Transverse colon (tissue), 4 donors: ENCODE measurements around the gene PCDHGA9. TPM values are rescaled to one million over a fixed set of nuclear protein-coding genes. Genes with fewer than 3 reads are reported as not detected.

Source experiments
- DNase-seq: peaks from one replicate; pipeline ENCODE4 v3.0.0-alpha.2; 2019
- H3K27ac ChIP-seq, 4 donors: fragments of 200-600 bp; sonication (generic); 2 replicates each; pipeline ENCODE4 v1.5.1; 2016 to 2018; ENCODE audit warnings: inconsistent platforms in 4 of 4
- H3K27me3 ChIP-seq: fragments of 200-600 bp; sonication (generic); 2 replicates; pipeline ENCODE4 v1.5.1; 2017; ENCODE audit warnings: inconsistent platforms
- H3K36me3 ChIP-seq, 4 donors: fragments of 200-600 bp; sonication (generic); 2 replicates each; pipeline ENCODE4 v1.5.1; 2017 to 2019; ENCODE audit warnings: inconsistent platforms in 4 of 4
- H3K4me1 ChIP-seq, 4 donors: fragments of 200-600 bp; sonication (generic); 2 replicates each; pipeline ENCODE4 v1.5.1; 2017 to 2020; ENCODE audit warnings: inconsistent platforms in 4 of 4
- H3K4me3 ChIP-seq, 4 donors: fragments of 200-600 bp; sonication (generic); 1 replicate in 1 of 4; 2 replicates in 3 of 4; pipeline versions ENCODE4 v1.5.1 to v1.6.1; 2017 to 2019; ENCODE audit warnings: inconsistent platforms in 4 of 4
- H3K9me3 ChIP-seq, 2 donors: fragments of 200-600 bp; sonication (generic); 2 replicates each; pipeline ENCODE4 v1.5.1; 2017 to 2019; ENCODE audit warnings: inconsistent platforms in 2 of 2
- CTCF ChIP-seq, 5 experiments: fragments of 200-600 bp in 3 of 5; fragments of 450-650 bp in 2 of 5; sonication (generic) in 3 of 5; IDR thresholded peaks; 1 replicate in 2 of 5; 2 replicates in 3 of 5; pipeline ENCODE4 v1.5.1; 2016 to 2017; ENCODE audit warnings: antibody characterized with exemption in 5 of 5, inconsistent platforms in 3 of 5, mild to moderate bottlenecking in 2 of 5, moderate library complexity in 1 of 5
- EP300 ChIP-seq: sonication (generic); formaldehyde crosslinking; IDR thresholded peaks from one replicate; pipeline ENCODE4 v1.6.1; 2017; ENCODE audit warnings: antibody characterized with exemption, low read depth
- POLR2A ChIP-seq: fragments of 450-650 bp; IDR thresholded peaks from one replicate; pipeline ENCODE4 v1.6.1; 2016; ENCODE audit warnings: antibody characterized with exemption, mild to moderate bottlenecking, moderate library complexity
- POLR2AphosphoS5 ChIP-seq, 3 donors: sonication (generic); formaldehyde crosslinking; IDR thresholded peaks; one replicate each; pipeline ENCODE4 v1.6.1; 2016; ENCODE audit warnings: antibody characterized with exemption in 3 of 3
- WGBS, 2 donors: methylation state at CpG; one replicate each; pipeline ENCODE4 v1.1.5; 2018; ENCODE audit warnings: low coverage in 1 of 2; 5-methylcytosine and 5-hydroxymethylcytosine counted together
- in situ Hi-C, 4 donors: fragments of 200-750 bp; cut with MboI; loops; one replicate each; pipeline versions ENCODE4 v1.15.0 to v1.15.1; 2017; ENCODE audit warnings: low sequenced_read_pairs in 3 of 4, low pct_ligation_motif_present in 1 of 4, low pct_unique_long_range_greater_than_20kb in 1 of 4
- intact Hi-C: fragments of 100-400 bp; cut with DNase I; formaldehyde crosslinking; loops from one replicate; pipeline ENCODE4 v1.15.1; 2023; ENCODE audit warnings: low total_unique reads
- total RNA-seq, 4 donors: library from RNA; depleted of rRNA; stranded (reverse); fragments of >200 nt; gene quantifications; one replicate each; pipeline ENCODE4 v1.1.0, GENCODE V29; 2016

PCDHGA9 gene
- total RNA-seq, 4 donors from 2014 or later, result 1.2 to 4.6 (median 3.4) TPM

- no peak overlapping the region for H3K4me3 ChIP-seq
- peaks cover 42 to 45% of the 10 kb centered on the region in 2 donors for H3K9me3 ChIP-seq
- intact Hi-C loops, result no loop called here
- no peaks in the 10 kb centered on the region for H3K36me3 ChIP-seq
- WGBS, 2 donors, result 75% methylated on average over 50 of the region's 50 CpGs; no CpG with 5 or more reads in 1 of the 2 donors
- H3K27ac ChIP-seq, result no peak overlapping the region
- DNase-seq, result no peak
- TF ChIP-seq CTCF (IDR thresholded peaks at IDR 0.05) (no peak), POLR2AphosphoS5 (IDR thresholded peaks at IDR 0.05) (no peak), POLR2A (no peak), EP300 (no peak)
- in situ Hi-C loops, result no loop called here
- no peaks in the 10 kb centered on the region for H3K27me3 ChIP-seq
- H3K4me1 ChIP-seq, result no peaks in the 10 kb centered on the region
These were observed 39.1 kb downstream of the PCDHGA9 start for GRCh38 chr5:141441571-141442170.

Other genes starting within 250 kb of the PCDHGA9 start
- gene PCDHB7, start 230.1 kb upstream of the PCDHGA9 start, total RNA-seq, result 1 to 10 TPM in 1 of 4 donors, under 1 TPM in 3; 0.37 to 1.6 (median 0.67) TPM
- under 1 TPM in 2 of 4 donors, not detected in 2; 0.14 to 0.16 TPM for gene PCDHB8, start 225.0 kb upstream of the PCDHGA9 start, total RNA-seq
- 1 to 10 TPM in 1 of 4 donors, under 1 TPM in 3; 0.20 to 1.6 (median 0.65) TPM for gene PCDHB16, start 220.4 kb upstream of the PCDHGA9 start, total RNA-seq
- gene PCDHB9, start 215.6 kb upstream of the PCDHGA9 start, total RNA-seq, result 1 to 10 TPM in 1 of 4 donors, under 1 TPM in 2, not detected in 1; 0.40 to 1.6 (median 0.64) TPM
- 1 to 10 TPM in 1 of 4 donors, under 1 TPM in 2, not detected in 1; 0.68 to 1.1 (median 0.79) TPM for gene PCDHB10, start 210.4 kb upstream of the PCDHGA9 start, total RNA-seq
- gene PCDHB11, start 203.2 kb upstream of the PCDHGA9 start, total RNA-seq, result 1 to 10 TPM in 1 of 4 donors, under 1 TPM in 3; 0.20 to 1.5 (median 0.61) TPM
- gene PCDHB12, start 194.1 kb upstream of the PCDHGA9 start, total RNA-seq, result 1 to 10 TPM in 2 of 4 donors, under 1 TPM in 2; 0.40 to 1.9 (median 1.1) TPM
- gene PCDHB13, start 188.9 kb upstream of the PCDHGA9 start, total RNA-seq, result 1 to 10 TPM; 1.8 to 4.1 (median 2.5) TPM
- gene PCDHB14, start 179.4 kb upstream of the PCDHGA9 start, total RNA-seq, result 1 to 10 TPM; 1.4 to 3.3 (median 2.8) TPM
- gene PCDHB15, start 157.4 kb upstream of the PCDHGA9 start, total RNA-seq, result 1 to 10 TPM in 3 of 4 donors, under 1 TPM in 1; 0.75 to 5.6 (median 1.1) TPM
- 1 to 10 TPM in 2 of 4 donors, not detected in 2; 1.4 to 1.8 TPM for gene SLC25A2, start 98.7 kb upstream of the PCDHGA9 start, total RNA-seq
- gene TAF7, start 82.0 kb upstream of the PCDHGA9 start, total RNA-seq, result 10 to 100 TPM; 41.9 to 62.5 (median 50.3) TPM
- gene PCDHGA1, start 72.3 kb upstream of the PCDHGA9 start, total RNA-seq, result under 1 TPM in 2 of 4 donors, not detected in 2; 0.55 to 0.64 TPM
- gene PCDHGA2, start 64.0 kb upstream of the PCDHGA9 start, total RNA-seq, result 1 to 10 TPM in 3 of 4 donors, under 1 TPM in 1; 0.68 to 1.9 (median 1.6) TPM
- gene PCDHGA3, start 58.9 kb upstream of the PCDHGA9 start, total RNA-seq, result 1 to 10 TPM in 2 of 4 donors, under 1 TPM in 2; 0.55 to 4.9 (median 1.1) TPM
- 10 to 100 TPM in 1 of 4 donors, 1 to 10 TPM in 2, under 1 TPM in 1; 0.96 to 10.5 (median 3.4) TPM for gene PCDHGB1, start 52.7 kb upstream of the PCDHGA9 start, total RNA-seq
- gene PCDHGA4, start 47.8 kb upstream of the PCDHGA9 start, total RNA-seq, result 10 to 100 TPM in 1 of 4 donors, 1 to 10 TPM in 2, not detected in 1; 1.4 to 18.0 (median 1.6) TPM
- 10 to 100 TPM in 1 of 4 donors, 1 to 10 TPM in 3; 2.1 to 12.7 (median 3.2) TPM for gene PCDHGB2, start 42.8 kb upstream of the PCDHGA9 start, total RNA-seq
- 1 to 10 TPM in 3 of 4 donors, not detected in 1; 2.5 to 4.1 (median 3.4) TPM for gene PCDHGA5, start 38.6 kb upstream of the PCDHGA9 start, total RNA-seq
- gene PCDHGB3, start 32.5 kb upstream of the PCDHGA9 start, total RNA-seq, result 1 to 10 TPM; 1.4 to 3.8 (median 2.6) TPM
- 1 to 10 TPM; 2.4 to 7.5 (median 3.7) TPM for gene PCDHGA6, start 28.9 kb upstream of the PCDHGA9 start, total RNA-seq
- gene PCDHGA7, start 20.0 kb upstream of the PCDHGA9 start, total RNA-seq, result 1 to 10 TPM; 2.0 to 8.6 (median 3.2) TPM
- gene PCDHGB4, start 15.1 kb upstream of the PCDHGA9 start, total RNA-seq, result 1 to 10 TPM in 2 of 4 donors, under 1 TPM in 2; 0.40 to 4.4 (median 2.4) TPM
- 10 to 100 TPM in 1 of 4 donors, 1 to 10 TPM in 3; 1.5 to 11.5 (median 2.5) TPM for gene PCDHGA8, start 10.1 kb upstream of the PCDHGA9 start, total RNA-seq
- gene PCDHGB5, start 4.8 kb upstream of the PCDHGA9 start, total RNA-seq, result 10 to 100 TPM in 2 of 4 donors, 1 to 10 TPM in 2; 5.3 to 23.3 (median 9.2) TPM
- gene PCDHGB6, start 5.2 kb downstream of the PCDHGA9 start, total RNA-seq, result 1 to 10 TPM; 1.9 to 5.9 (median 4.7) TPM
- 1 to 10 TPM; 4.0 to 6.5 (median 6.1) TPM for gene PCDHGA10, start 10.2 kb downstream of the PCDHGA9 start, total RNA-seq
- 10 to 100 TPM in 1 of 4 donors, 1 to 10 TPM in 3; 7.0 to 10.1 (median 9.1) TPM for gene PCDHGB7, start 14.9 kb downstream of the PCDHGA9 start, total RNA-seq
- gene PCDHGA11, start 18.3 kb downstream of the PCDHGA9 start, total RNA-seq, result 1 to 10 TPM; 2.6 to 5.8 (median 4.4) TPM
- 10 to 100 TPM in 1 of 4 donors, 1 to 10 TPM in 3; 1.6 to 14.2 (median 4.8) TPM for gene PCDHGA12, start 27.7 kb downstream of the PCDHGA9 start, total RNA-seq
- 10 to 100 TPM in 3 of 4 donors, 1 to 10 TPM in 1; 6.0 to 17.0 (median 13.6) TPM for gene PCDHGC3, start 73.2 kb downstream of the PCDHGA9 start, total RNA-seq
- gene PCDHGC4, start 82.3 kb downstream of the PCDHGA9 start, total RNA-seq, result 10 to 100 TPM in 1 of 4 donors, 1 to 10 TPM in 3; 1.8 to 26.5 (median 2.7) TPM
- gene PCDHGC5, start 86.3 kb downstream of the PCDHGA9 start, total RNA-seq, result 1 to 10 TPM in 2 of 4 donors, under 1 TPM in 2; 0.20 to 2.5 (median 1.0) TPM
- gene DIAPH1, start 216.2 kb downstream of the PCDHGA9 start, total RNA-seq, result 100 to 1,000 TPM in 1 of 4 donors, 10 to 100 TPM in 3; 55.4 to 150 (median 91.4) TPM
- 10 to 100 TPM; 12.7 to 45.1 (median 40.2) TPM for gene HDAC3, start 234.1 kb downstream of the PCDHGA9 start, total RNA-seq
- gene RELL2, start 234.2 kb downstream of the PCDHGA9 start, total RNA-seq, result 10 to 100 TPM in 1 of 4 donors, 1 to 10 TPM in 3; 4.4 to 19.1 (median 7.5) TPM
- gene FCHSD1, start 248.6 kb downstream of the PCDHGA9 start, total RNA-seq, result 10 to 100 TPM; 26.1 to 69.9 (median 43.1) TPM